ENCODE measurements around the gene HSF2BP.
"Not testable (repeated sequence)": the region's sequence is repeated elsewhere in the genome, so short reads cannot be mapped to it uniquely, and the experiment has no call there.

The HSF2BP gene

GRCh38 chr21:43651926-43652325, 7.4 kb downstream of the HSF2BP start:
- DNase-seq (ENCODE audit: low read depth) = not testable (repeated sequence)

DNA sequence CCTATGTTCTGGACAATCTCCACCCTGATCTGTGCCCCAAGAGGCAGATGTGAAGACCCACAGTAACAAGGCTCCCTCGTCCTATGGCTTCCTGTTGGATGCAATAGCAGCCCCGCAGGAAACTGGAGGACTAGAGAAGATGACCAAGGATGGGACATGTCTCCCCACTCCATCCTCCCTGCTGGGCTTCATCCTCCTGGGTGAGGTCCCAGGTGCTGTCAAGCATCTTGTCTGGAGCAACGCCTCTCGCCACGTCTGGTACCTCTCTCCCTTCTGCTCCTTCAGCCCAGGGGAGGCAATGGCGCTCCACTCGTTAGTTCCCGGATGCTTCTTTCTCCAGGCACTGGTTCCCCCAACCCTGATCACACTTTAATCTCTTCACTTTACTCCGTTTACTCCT, 11.1 kb downstream of the HSF2BP start:
- no peak for DNase-seq (ENCODE audit: low read depth)

- peak; percentile 98 for DNase-seq (ENCODE audit: low read depth)
These were observed 12.6 kb downstream of the HSF2BP start for GRCh38 chr21:43646550-43647260.

DNA sequence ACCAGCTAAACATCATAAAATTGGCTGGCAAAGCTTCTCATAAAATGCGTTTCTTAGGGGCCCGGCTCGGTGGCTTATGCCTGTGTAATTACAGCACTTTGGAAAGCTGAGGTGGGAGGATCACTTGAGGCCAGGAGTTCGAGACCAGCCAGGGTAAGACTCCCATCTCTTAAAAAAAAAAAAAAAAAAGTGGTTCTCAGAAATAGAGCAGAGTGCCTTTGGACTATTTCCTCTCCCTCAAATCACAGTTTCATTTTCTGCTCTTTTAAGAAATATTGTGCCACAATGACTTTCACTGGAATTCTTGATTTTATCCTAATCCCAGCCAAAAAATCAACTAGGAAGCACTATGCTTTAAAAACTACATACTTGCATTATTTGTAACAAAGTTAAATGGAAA, 13.3 kb downstream of the HSF2BP start:
- no peak for DNase-seq (ENCODE audit: low read depth)

DNA sequence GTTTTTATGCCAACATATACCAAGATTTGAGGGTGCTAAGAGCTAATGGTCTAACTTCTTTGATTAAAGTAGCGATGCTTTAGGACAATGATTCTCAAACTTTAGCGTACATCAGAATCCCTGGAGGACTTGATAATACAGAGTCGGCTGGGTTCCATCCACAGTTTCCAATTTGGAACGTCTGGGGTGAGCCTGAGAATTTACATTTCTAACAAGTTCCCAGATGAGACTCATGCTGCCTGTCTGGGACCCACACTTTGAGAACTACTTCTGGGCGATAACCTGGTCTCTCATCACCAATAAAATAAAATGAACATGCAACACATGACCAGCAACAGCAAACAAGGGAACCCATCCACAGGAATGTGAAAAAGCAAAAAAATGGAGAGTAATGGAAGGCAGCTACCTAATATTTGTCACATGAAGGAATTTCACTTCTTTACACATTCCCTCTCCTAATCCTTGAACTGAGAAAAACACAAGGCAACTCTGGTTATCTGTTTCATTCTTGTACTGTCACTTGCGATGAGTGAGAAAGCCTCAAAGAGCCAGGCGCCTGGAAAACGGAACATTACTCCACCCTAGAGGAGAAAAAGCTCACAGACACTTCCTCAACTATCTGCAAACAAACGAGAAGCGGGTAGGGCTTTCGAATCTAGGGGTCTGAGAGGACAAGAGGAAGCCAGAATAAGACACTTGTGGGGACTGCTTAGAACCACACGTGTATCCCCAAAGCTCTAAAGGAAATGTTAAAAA, 14.0 kb downstream of the HSF2BP start:
- peak; percentile 90 for DNase-seq (ENCODE audit: low read depth)

DNA sequence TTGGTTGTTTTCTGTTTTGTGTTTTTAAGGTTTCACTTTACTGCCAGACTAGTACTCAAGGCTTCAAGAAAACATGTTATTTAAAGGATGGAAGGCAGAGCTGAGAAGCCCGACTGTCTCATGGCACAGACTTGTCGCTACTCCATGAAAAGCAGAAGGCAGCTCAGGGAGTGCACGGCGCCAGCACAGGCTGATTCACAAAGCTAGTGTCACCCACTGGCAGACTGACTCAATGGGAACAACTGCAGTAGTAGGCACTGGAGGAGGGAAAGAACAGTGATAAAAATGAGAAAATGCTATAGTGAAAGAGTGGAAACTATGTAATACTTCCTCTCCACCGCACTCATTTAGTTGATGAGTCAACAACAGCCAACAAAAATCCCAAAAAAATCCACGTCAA, 14.7 kb downstream of the HSF2BP start:
- DNase-seq (ENCODE audit: low read depth) = peak; percentile 81

DNA sequence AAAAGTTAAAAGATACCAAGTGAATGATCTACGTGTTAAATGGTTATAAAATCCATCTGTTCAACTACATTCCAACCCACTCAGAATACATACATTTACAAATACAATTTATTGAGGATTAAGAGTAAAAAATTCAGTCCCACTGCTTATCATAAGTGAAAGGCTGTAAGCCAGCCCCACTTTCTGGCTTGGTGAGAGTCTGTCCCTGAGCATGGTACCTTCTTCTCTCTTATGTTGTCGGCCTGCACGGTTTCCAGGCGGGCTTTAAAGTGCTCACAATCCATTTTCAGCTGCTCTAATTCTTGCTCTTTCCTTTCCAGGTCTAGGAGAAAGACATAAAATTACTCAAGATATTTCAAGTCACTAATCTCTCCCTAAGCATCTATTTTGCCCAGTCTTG, 15.2 kb downstream of the HSF2BP start:
- DNase-seq (ENCODE audit: low read depth) = no peak

DNA sequence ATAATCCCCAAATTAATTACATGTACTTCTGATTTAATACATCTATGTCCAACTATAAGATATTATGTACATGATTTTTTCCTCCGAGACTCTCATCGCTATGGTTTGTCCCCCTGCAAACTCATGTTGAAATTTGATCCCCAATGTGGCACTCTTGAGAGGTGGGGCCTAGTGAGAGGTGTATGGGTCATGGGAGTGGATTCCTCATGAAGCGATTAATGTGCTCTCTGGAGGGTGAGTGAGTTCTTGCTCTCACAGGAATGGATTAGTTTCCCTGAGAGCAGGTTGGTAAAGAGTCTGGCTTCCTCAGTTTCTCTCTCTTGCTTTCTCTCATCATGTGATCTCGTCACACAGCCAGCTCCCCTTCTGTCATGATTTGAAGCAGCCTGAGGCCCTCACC, 16.1 kb downstream of the HSF2BP start:
- DNase-seq (ENCODE audit: low read depth) = no peak

- DNase-seq (ENCODE audit: low read depth) = no peak
These were observed 18.9 kb downstream of the HSF2BP start for GRCh38 chr21:43640400-43640799.

- peak; percentile 97 for DNase-seq (ENCODE audit: low read depth)
These were observed 19.6 kb downstream of the HSF2BP start for GRCh38 chr21:43639470-43640353.

DNA sequence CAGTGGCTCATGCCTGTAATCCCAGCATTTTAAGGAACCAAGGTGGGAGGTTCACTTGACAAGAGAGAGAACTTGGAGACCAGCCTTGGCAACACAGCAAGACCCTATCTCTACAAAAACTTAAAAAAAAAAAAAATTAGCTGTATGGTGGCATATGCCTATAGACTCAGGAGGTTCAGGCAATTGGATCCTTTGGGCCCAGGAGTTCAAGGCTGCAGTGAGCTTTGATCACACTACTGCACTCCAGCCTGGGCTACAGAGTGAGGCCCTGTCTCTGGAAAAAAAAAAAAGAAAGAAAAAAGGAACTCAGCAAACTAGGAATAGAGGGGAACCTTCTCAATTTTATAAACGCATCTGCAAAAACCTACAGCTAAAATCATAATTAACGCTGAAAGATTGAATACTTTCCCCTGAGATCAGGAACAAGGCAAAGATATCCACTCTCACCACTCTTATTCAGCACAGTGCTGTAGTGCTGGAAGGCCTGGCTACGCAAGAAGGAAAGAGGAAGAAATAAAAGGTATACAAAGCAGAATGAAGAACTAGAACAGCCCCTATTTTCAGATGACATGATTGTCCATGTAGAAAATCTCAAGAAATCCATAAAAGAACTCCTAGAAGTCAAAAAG, 21.6 kb downstream of the HSF2BP start:
- DNase-seq (ENCODE audit: low read depth) = no peak

DNA sequence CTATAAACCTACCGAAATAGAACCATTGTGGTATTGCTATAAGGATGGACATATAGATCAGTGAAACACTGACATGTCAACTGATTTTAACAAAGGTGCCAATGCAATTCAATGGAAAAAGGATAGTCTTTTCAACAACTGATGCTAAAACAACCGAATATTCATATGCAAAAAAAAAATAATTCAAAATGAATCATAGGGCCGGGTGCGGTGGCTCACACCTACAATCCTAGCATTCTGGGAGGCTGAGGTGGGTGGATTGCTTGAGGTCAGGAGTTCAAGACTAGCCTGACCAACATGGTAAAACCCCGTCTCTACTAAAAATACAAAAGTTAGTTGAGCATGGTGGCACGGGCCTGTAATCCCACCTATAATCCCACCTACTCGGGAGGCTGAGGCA, 23.9 kb downstream of the HSF2BP start:
- no peak for DNase-seq (ENCODE audit: low read depth)

- DNase-seq (ENCODE audit: low read depth) = no peak
These were observed 24.7 kb downstream of the HSF2BP start for GRCh38 chr21:43634618-43635017.

DNA sequence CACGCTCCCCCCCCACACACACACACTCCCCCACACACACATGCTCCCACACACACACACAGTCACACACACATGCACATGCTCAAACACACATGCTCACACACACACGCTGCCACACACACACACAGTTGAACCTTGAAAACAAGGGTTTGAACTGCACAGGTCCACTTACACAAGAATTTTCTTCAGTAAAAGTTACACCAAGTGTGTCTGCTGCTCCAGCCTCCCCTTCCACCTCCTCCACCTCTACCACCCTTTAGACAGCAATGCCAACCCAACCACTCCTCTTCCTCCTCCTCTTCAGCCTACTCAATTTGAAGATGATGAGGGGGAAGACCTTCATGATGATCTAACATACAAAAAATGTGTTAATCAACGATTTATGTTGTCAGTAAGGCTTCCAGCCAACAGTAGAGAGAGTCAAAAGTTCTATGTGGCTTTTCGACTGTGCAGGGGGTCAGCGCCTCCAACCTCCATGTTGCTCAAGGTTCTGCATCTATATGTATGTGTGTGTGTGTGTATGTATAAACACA, 26.8 kb downstream of the HSF2BP start:
- DNase-seq (ENCODE audit: low read depth) = no peak

DNA sequence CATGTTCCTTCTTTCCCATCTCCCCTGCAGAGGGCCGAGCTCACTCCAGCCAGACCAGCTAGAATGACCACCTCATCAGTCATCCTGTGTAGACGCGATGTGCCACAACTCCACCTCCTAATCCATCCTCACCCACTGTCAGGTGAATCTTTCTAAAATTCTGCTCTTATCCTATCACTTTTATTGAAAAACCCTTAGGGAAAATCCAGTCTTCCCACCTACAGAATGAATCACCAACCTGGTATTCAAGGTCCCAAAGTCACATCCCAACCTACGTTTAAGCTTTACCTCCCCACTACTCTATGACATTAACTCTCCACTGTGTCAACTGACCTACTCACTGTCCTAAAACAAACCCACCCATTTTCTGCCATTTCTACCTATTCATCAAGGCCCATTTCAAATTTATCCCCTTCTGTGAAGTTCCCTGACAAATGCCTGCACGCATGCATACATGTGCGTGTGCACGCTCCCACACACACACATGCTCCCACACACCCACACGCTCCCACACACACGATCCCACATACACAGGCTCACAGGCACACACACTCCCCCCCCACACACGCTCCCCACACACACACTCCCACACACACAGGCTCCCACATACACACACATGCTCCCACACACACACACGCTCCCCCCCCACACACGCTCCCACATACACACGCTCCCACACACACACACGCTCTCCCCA, 27.7 kb downstream of the HSF2BP start:
- DNase-seq (ENCODE audit: low read depth) = no peak

DNA sequence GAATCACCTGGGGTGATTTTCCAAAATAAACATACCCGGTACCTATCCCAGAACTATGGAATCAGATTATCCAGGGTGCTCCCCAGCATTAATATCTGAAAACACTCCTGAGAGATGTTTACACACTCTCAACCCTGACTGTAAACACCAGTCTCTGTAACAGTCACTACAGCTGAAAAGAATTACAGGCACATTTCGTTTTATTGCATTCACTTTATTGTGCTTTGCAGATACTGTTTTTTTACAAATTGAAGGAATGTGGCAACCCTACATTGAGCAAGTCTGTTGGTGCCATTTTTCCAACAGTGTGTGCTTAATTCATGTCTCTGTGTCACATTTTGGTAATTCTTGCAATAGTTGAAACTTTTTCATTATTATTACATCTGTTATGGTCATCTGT, 31.8 kb downstream of the HSF2BP start:
- no peak for DNase-seq (ENCODE audit: low read depth)

- peak; percentile 78 for DNase-seq (ENCODE audit: low read depth)
These were observed 32.9 kb downstream of the HSF2BP start for GRCh38 chr21:43626390-43626789.

DNA sequence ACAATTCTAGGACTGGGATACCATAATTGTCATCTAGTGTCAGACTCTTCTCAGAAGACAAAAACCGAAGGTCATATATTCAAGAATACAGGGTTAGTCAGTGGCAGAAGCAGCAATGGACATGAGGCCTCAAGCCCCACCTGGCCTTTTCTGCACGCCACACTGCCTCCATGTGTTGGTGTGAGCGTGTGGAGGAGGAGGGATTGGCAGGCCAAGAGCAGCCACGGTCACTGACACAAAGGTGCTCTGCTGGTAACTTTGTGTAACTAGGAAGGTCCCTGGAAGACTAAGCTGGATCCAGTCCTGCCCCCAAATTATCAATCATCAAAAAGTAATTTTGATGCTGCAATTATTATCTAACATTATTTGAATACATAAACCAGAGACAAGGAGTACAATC, 34.9 kb downstream of the HSF2BP start:
- DNase-seq (ENCODE audit: low read depth) = no peak

DNA sequence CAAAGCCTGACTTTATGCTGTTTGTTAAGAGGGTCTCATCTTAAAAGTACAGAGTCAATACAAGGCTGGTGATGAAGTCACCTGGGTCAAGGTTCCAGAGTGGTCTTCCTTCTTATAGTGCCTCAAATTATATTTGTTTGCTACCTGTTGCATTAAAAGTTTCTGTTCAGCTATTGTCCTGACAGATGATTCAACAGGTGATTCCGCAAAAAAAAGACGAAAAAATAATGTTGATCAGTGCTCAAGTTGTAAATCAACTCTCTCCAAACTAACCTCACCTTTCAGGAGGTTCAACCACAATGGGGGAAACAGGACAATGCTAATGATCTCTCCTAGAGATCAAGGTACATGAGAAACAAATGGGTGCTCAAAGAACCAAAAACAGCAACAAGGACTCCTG, 35.7 kb downstream of the HSF2BP start:
- no peak for DNase-seq (ENCODE audit: low read depth)

- DNase-seq (ENCODE audit: low read depth) = no peak
These were observed 36.5 kb downstream of the HSF2BP start for GRCh38 chr21:43622796-43623195.

GRCh38 chr21:43619856-43620255, 39.4 kb downstream of the HSF2BP start:
- no peak for DNase-seq (ENCODE audit: low read depth)

Data from amniotic epithelial cell (primary cell).